Subcutaneous abdominal adipose tissue (tissue), 5 donors: ENCODE measurements around the gene IKBKE.

Source experiments
- H3K27ac ChIP-seq: one replicate; pipeline ENCODE4 v1.7.0; 2013; ENCODE audit warnings: low read depth, mild to moderate bottlenecking, inconsistent platforms, low read length, moderate library complexity
- H3K27me3 ChIP-seq, 5 donors: one replicate each; pipeline ENCODE4 v1.7.0; 2013; ENCODE audit warnings: low read length in 5 of 5, inconsistent platforms in 1 of 5; ENCODE audit not compliant: control insufficient read depth in 5 of 5, insufficient read depth in 4 of 5
- H3K36me3 ChIP-seq, 5 donors: one replicate each; pipeline ENCODE4 v1.7.0; 2013; ENCODE audit warnings: low read length in 5 of 5; ENCODE audit not compliant: control insufficient read depth in 5 of 5, insufficient read depth in 5 of 5
- H3K4me1 ChIP-seq, 5 donors: one replicate each; pipeline ENCODE4 v1.7.0; 2013; ENCODE audit warnings: low read length in 5 of 5, mild to moderate bottlenecking in 3 of 5, moderate library complexity in 1 of 5; ENCODE audit not compliant: control insufficient read depth in 5 of 5, insufficient read depth in 5 of 5
- H3K4me3 ChIP-seq, 5 donors: one replicate each; pipeline ENCODE4 v1.7.0; 2013; ENCODE audit warnings: low read length in 5 of 5, low read depth in 1 of 5
- H3K9ac ChIP-seq, 5 donors: one replicate each; pipeline ENCODE4 v1.7.0; 2013; ENCODE audit warnings: low read length in 5 of 5, mild to moderate bottlenecking in 4 of 5, moderate library complexity in 3 of 5
- H3K9me3 ChIP-seq, 5 donors: one replicate each; pipeline ENCODE4 v1.7.0; 2013; ENCODE audit warnings: low read length in 5 of 5; ENCODE audit not compliant: control insufficient read depth in 5 of 5
- donor health status: healthy.
- donor health status: healthy.
- donor health status: healthy.
- donor health status: healthy.
- donor health status: healthy.

The IKBKE gene

DNA sequence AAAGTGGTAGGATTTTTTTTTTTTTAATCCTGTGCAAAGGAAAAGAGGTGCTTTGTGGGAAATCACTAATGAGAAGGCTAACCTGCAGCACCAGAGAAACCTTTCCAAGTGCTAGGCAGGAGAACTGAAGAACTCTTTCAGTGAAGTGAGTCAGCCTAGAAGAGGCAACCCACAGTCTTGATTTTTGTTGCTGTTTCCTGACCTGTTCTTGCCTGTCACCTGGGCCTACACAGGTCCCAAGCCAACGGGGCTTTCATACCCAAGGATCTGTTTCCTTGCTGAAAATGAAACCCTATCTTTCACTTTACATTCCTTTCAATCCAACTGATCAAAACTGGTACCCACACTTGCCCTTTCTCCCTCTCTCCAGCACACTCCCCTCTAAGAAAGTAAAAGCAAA lies 7.1 kb upstream of the IKBKE start:
- Histone ChIP-seq H3K4me1 (peaks cover 7 to 44% (median 30%) of the 10 kb centered on the region in 5 donors), H3K9me3 (no peaks in the 10 kb centered on the region), H3K9ac (no peak overlapping the region), H3K4me3 (no peak overlapping the region), H3K27ac (no peak overlapping the region), H3K36me3 (peaks cover 0 to 31% (median 12%) of the 10 kb centered on the region in 5 donors), H3K27me3 (peaks cover 0 to 8% (median 4%) of the 10 kb centered on the region in 5 donors)

DNA sequence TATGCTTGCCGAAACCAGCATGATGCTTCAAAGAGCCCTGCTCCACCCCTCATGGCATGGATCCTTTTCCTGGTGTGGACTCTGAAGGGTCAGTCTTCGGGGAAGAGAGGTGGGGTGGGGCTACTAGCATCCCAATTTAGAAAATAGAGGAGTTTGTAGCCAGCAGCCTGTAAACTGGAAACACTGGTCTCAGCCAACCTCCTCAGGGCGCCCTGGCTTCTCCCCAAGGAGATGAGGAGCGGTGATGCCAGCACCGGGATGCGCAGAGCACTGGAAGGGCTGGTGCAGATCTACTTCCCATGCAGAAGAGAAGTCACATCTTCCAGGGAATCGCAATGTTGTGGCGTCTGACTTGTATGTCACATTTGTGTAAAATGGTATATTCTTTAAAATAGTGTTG lies 6.4 kb upstream of the IKBKE start:
- Histone ChIP-seq H3K27ac (no peak overlapping the region), H3K36me3 (peaks cover 0 to 25% (median 6%) of the 10 kb centered on the region in 5 donors), H3K9me3 (no peaks in the 10 kb centered on the region), H3K4me3 (no peak overlapping the region), H3K9ac (no peak overlapping the region), H3K27me3 (peaks cover 0 to 9% (median 4%) of the 10 kb centered on the region in 5 donors), H3K4me1 (peaks cover 7 to 47% (median 33%) of the 10 kb centered on the region in 5 donors)

DNA sequence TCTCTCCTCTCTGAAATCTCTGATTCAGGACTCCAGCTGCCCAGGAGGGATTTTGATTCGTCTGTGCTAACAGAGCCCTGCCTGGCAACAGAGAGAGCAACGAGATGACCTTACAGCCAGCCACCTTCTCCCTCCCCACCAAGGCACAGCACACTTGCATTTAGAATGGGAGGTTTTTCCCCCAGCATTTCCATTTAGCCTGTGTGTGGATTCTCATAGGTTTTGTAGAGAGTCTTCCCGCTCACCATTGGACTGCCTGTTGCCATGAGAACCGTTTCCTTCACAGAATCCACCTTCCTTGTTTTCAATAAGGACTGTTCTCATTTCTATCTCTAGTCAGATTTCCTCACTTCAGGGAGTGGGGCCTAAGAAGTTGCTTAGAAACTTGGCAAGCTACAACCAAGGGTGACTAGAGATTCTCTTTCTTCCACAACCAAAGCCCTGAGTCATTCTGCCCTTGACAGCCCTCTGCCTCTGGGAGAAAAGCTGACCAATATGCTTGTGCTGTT lies 5.8 kb upstream of the IKBKE start:
- Histone ChIP-seq H3K27ac (peak overlapping the region; percentile 30), H3K9me3 (no peaks in the 10 kb centered on the region), H3K4me1 (peaks cover 7 to 47% (median 33%) of the 10 kb centered on the region in 5 donors), H3K36me3 (peaks cover 0 to 19% (median 2%) of the 10 kb centered on the region in 5 donors), H3K27me3 (peaks cover 0 to 9% (median 4%) of the 10 kb centered on the region in 5 donors), H3K4me3 (no peak overlapping the region), H3K9ac (no peak overlapping the region)

DNA sequence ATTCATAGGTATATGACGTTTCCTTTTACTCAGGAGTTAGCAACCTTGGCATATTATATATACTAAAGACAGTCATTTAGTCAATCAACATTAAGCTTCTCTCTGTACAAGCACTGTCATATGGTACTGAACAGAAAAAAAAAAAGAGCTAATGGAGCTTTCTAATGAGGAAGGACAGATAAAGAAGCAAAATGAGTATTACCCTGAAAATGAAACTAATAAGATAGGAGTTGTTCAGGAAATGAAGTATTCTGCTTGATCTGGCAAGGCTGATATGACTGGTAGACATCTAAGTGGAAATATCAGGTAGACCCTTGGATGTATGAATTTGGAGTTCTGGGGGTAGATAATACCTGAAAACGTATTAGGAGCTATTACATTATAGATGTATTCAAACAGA lies 4.3 kb upstream of the IKBKE start:
- H3K27me3 ChIP-seq, result peaks cover 0 to 11% (median 4%) of the 10 kb centered on the region in 5 donors
- no peak overlapping the region for H3K4me3 ChIP-seq

DNA sequence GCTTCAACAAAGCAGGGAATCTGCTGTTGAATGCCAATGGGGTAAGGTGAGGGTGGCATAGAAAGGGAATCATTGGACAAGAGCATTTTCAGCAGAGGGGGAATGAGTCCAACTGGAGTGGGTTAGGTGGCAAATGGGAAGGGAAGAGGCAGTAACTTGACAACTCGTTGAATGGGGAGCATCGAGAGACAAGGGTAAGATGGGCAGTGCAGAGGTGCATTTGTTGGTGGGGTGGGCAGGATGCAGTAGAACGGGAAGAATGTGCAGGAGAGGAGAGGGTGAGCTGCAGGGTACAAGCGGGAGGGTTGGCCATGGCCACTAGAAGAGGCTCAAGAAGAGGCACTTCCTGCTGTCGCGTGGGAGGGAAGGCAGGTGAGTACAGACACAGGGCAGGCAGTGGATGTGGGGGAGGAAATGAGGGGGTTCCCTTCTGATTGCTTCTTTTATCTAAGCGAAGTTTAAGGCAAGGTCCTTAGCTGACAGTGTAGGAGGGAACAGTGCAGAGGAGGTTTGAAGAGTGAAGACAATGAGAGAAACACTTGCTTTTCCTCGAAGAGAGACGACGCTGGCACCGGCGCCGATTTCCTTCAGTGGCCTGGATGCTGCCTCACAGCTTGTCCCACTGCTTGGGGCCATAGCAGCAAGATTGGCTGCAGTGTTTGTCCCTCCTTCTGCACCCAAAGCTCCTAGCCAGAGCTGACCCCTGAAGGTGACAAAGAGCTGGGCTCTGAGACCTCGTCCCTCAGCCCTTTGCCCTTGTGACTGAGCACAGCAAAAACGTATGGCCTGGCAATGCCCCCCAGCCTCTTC lies 3.2 kb upstream of the IKBKE start:
- peaks cover 0 to 8% (median 0%) of the 10 kb centered on the region in 5 donors for H3K36me3 ChIP-seq
- peaks cover 9 to 49% (median 38%) of the 10 kb centered on the region in 5 donors for H3K4me1 ChIP-seq
- H3K27ac ChIP-seq, result no peak overlapping the region
- H3K27me3 ChIP-seq, result peaks cover 0 to 11% (median 4%) of the 10 kb centered on the region in 5 donors
- H3K9ac ChIP-seq, result no peak overlapping the region
- no peaks in the 10 kb centered on the region for H3K9me3 ChIP-seq
- H3K4me3 ChIP-seq, result no peak overlapping the region

More for the DNA sequence above, 4.3 kb upstream of the IKBKE start:
- Histone ChIP-seq H3K4me1 (peaks cover 9 to 50% (median 38%) of the 10 kb centered on the region in 5 donors), H3K36me3 (peaks cover 0 to 12% (median 2%) of the 10 kb centered on the region in 5 donors), H3K27ac (no peak overlapping the region), H3K9me3 (no peaks in the 10 kb centered on the region), H3K9ac (no peak overlapping the region)

DNA sequence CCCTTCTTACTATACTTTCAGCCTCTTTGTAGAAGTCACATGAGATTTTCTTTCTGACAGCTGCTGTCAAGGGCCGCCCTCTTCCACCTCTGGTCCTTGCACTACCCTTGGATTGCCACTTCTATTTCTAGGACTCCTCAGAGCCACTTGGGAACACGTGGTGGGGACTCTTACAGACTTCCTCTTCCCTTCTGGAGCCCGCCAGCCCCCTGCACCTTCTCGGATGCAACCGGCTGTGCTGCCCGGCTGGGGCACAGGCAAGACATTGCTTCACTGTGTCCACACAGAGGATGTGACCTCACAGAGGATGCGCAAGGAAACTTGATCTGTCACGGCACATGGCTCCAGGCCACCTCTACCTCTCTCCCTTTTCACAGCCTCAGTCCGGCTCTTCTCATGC lies 2.4 kb upstream of the IKBKE start:
- H3K9me3 ChIP-seq, result no peaks in the 10 kb centered on the region
- peaks cover 0 to 11% (median 4%) of the 10 kb centered on the region in 5 donors for H3K27me3 ChIP-seq
- no peak overlapping the region for H3K27ac ChIP-seq
- H3K4me1 ChIP-seq, result peaks cover 9 to 55% (median 38%) of the 10 kb centered on the region in 5 donors
- no peak overlapping the region for H3K4me3 ChIP-seq
- H3K9ac ChIP-seq, result no peak overlapping the region
- peaks cover 0 to 8% (median 0%) of the 10 kb centered on the region in 5 donors for H3K36me3 ChIP-seq

DNA sequence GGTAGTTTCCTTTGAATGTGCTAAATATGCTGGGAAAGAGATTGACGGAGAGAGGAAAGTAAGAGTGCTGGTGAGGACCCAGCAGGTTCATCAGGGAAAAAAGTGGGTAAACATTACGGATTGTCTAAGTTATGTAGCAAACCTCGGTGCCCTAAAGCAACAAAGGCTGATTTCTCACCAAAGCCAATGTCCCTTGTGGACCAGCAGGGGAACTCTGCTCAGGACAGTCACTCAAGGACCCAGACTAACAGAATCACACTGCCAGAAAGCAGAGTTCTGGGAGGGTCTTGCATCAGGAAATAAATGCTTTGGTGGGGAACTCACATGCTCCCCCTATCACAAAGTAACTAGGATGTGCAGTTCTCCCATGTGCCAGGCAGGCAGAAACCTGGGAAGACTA lies 1.7 kb upstream of the IKBKE start:
- no peak overlapping the region for H3K4me3 ChIP-seq

DNA sequence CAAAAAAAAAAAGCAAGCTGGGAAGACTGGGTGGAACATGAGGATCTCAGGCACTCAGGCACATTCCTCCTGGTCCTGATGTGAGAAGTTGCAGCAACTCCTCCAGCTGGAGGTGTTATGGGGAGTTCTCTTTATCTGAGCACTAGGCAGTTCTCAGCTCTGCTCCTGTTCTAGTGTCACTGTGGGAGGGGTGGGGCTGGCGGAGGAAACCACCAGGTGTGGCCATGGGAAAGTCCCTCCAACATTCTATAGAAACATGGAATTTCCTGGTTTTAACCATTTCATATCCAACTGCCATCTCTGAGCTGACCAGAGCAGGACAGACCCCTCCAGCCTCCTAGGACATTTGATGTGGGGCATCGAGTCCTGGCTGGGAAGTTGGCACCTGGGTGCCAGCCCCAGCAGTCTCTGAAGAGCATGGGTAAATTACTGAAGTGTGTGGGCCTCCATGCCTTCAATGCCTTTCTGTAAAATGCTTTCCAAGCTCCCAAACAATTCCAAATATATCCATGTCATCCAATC lies 804 bp upstream of the IKBKE start:
- H3K4me3 ChIP-seq, result peak overlapping the region in 1 of 5 donors; percentile 69
- H3K36me3 ChIP-seq, result peaks cover 0 to 6% (median 0%) of the 10 kb centered on the region in 5 donors
- H3K27ac ChIP-seq, result no peak overlapping the region

More for the DNA sequence above, 1.7 kb upstream of the IKBKE start:
- Histone ChIP-seq H3K27ac (no peak overlapping the region), H3K4me1 (peaks cover 9 to 60% (median 38%) of the 10 kb centered on the region in 5 donors), H3K9me3 (no peaks in the 10 kb centered on the region), H3K9ac (no peak overlapping the region), H3K36me3 (peaks cover 0 to 5% (median 0%) of the 10 kb centered on the region in 5 donors), H3K27me3 (peaks cover 0 to 11% (median 4%) of the 10 kb centered on the region in 5 donors)

DNA sequence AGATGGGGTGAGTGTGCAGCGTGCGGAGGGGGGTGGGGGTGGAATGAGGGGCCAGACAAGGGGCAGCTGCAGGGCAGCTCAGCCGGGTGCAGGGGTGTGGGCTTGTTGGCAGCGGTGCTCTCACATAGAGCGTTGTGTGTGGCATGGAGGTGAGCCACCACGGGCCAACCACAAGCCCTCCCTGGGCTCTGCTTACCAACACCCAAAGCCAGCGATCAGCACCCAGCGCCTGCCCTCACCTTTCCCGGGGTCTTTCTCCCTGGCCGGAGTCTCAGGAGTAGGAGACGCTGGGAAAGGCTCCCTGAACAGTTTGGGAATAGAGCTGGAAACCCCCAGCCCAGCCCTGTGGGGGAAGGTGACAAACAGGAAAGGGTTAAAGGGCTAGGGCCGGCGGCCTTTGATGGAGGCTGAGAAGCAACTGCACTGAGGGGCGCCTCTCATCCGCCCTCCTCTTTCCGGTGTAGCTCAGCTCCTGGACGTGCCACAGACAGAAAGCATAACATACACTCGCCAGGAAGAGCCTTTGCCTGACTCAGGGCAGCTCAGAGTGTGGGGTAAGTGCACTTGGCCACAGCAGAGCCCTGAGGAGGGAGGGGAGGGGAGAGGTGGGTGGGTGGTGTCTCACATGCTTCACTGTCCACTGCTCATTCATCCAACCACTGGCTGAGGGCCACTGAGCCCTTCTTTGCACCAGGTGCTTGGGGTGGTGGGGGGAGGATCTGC lies 577 bp downstream of the IKBKE start:
- Histone ChIP-seq H3K4me3 (peak overlapping the region; percentile 69 to 93 (median 80)), H3K4me1 (peaks cover 4 to 50% (median 27%) of the 10 kb centered on the region in 5 donors), H3K9me3 (no peaks in the 10 kb centered on the region)

More for the DNA sequence above, 804 bp upstream of the IKBKE start:
- Histone ChIP-seq H3K27me3 (peaks cover 0 to 11% (median 4%) of the 10 kb centered on the region in 5 donors), H3K9me3 (no peaks in the 10 kb centered on the region), H3K9ac (no peak overlapping the region), H3K4me1 (peaks cover 8 to 56% (median 33%) of the 10 kb centered on the region in 5 donors)

More for the DNA sequence above, 577 bp downstream of the IKBKE start:
- no peak overlapping the region for H3K27ac ChIP-seq
- peaks cover 0 to 11% (median 4%) of the 10 kb centered on the region in 5 donors for H3K27me3 ChIP-seq
- H3K9ac ChIP-seq, result peak overlapping the region in 4 of 5 donors; percentile 44 to 72 (median 56)
- H3K36me3 ChIP-seq, result peaks cover 0 to 12% (median 0%) of the 10 kb centered on the region in 5 donors
